SIG-M5 treated with dmso at 0.1 percent for 504 hours (cell line): ENCODE results near the gene GABBR2.

Source experiments
- DNase-seq: peaks from one replicate; lab custom pipeline; 2025; ENCODE audit not compliant: unreplicated experiment; lab: John Stamatoyannopoulos, UW

The GABBR2 gene

DNA sequence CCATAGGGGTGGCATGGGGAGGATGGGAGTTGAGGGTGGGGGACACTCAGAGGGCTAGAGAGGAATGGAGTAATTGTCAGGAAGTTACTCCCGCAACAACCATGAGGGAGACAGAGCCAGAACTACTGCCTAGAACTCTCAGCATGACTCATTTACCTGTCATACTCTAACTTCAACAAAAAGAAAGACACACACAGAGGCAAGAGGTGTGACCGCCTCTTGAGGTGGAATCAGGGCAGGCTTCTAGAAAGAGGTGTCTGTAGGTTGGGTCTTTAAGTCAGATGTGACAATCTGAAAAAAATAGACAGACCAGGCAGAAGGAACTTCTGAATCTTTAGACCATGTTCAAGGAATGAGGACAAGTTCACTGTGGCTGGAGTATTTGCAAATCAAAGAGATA, 73.4 kb downstream of the GABBR2 start:
- no peak for DNase-seq

DNA sequence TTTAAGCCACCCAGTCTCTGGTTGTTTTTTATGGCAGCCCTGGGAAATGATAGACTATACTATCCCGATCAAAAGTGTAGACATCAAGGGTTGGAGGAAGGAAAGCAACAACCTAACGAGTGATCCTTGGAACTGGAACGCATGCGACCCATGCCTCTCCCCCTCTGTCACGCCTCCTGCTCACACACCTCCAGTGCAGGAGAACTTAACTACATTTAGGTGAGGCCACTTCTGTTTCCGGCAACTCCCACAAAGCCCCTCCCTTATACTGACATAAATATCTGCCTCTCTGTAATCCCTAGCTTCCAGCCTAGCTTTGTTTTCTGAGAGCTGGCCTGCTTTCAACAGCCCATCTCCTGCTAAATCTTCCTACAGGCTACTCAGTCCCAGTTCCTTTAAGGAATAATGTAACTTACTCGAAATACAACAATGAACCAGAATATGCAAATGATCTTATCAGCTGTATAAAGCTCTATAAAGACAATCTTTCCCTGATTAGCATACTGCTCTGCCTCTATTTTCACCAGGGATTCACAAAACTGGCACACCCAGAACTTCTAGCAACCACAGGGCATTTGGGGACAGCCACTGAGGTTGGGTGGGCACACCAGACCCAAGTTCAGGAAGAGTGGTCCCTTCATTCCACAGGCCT, 73.9 kb downstream of the GABBR2 start:
- no peak for DNase-seq

DNA sequence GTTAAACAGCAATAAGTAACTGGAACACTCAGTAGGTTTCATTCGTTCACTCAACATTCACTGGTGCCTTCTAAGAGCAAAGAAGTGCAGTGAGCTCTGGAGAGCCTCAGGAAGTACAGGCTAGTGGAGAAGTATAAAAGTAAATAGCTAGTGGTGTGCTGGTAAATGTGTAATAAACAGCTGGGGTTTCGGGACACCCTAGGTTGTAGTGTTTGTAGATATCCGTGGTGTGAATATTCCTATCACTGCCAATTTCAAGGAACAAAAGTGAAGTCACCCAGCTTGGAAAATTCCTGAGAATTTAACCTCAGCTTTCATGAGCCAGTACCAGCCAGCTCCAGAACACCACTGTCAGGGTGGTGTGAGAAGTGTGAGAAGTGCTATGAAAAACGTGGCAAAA, 75.9 kb downstream of the GABBR2 start:
- no peak for DNase-seq

DNA sequence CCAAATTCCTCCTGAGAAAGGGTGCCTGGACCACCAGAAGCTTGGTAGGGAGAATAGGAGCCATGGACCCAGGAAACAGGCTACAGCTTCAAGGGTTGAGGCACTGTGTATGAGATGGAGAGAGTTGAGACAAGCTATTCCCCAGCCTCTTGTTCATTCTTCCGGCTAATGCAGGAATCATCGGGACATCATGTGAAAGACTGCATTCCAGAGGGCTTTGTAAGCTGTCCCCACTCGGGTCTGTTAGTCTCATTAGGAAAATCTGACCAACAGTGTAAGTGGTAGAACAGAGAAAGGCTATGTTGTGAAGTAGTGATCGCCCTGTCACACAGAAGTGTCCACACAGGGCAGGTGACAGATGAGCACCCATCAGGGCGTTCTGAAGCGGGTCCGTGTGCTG, 81.4 kb downstream of the GABBR2 start:
- no peak for DNase-seq

DNA sequence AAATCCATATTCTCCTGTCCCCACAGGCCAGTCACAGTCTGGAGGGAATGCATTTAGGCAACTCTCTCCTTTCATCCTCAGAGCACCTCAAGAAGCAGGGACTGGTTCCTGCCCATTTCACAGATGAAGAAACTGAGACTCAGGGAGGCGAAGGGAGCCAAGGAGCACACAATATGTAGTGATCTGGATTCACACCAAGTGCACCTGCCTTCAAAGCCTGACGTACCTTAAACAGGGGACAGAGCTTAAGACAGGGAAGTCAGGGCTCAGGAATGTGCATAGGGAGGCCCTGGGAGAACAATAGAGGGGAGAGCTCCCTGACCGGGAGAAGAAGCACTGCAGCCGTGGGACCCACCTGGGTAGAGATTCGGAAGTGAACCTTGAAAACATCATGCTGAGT, 83.0 kb downstream of the GABBR2 start:
- no peak for DNase-seq

DNA sequence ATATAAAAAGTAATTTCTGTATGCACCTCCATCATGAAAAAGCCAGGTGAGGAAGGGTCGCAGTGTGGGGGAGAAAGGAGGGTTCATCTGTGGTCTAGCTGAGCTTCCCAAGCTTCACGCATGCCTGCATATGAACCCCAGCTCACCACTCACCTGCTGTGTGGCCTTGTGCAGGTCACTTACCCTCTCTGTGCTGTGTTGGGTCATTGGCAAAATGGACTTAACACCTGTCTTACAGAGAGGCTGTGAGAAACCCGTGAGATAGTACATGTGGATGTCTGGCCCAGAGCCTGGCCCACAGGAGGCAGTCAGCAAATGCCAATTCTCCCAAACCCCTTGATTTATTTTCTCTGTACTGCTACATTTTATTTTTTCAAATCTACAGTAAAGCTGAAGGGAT, 88.9 kb downstream of the GABBR2 start:
- no peak for DNase-seq

DNA sequence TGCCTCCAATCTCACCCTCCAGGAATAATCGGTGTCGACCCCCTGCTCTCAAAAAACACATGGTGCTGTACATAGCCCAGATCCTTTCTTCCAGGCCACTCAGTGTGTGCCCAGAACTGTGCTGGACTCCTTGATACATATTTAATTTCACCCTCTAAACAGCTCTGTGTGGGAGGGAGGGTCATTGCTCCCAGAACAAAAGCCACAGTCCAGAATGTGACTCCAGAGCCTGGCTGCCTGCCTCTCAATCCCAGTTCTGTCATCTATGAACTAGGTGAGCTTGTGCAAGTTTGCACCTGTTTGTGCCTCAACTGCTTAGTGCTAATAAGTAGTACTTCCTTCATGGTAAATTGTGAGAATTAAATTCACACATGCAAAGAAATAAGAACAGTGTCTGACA, 93.1 kb downstream of the GABBR2 start:
- no peak for DNase-seq

DNA sequence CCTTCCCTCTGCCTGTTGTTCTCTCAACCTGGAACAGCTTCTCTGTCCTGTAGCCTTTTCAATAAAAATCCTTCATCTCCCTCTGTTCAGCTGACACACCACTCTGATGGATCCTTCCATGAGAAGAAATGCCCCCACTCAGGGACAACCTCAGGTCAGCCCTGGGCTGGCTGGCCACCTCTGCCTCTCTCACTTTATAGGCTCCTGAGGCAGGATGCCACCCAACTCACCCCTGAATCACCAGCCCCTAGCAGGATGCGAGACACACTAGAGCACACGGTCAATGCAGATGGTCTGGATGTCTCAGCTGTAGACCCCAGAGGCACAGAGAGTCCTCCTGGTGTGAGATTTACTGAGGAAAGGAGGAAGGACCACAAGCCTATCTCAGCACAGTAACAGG, 93.8 kb downstream of the GABBR2 start:
- DNase-seq: no peak

DNA sequence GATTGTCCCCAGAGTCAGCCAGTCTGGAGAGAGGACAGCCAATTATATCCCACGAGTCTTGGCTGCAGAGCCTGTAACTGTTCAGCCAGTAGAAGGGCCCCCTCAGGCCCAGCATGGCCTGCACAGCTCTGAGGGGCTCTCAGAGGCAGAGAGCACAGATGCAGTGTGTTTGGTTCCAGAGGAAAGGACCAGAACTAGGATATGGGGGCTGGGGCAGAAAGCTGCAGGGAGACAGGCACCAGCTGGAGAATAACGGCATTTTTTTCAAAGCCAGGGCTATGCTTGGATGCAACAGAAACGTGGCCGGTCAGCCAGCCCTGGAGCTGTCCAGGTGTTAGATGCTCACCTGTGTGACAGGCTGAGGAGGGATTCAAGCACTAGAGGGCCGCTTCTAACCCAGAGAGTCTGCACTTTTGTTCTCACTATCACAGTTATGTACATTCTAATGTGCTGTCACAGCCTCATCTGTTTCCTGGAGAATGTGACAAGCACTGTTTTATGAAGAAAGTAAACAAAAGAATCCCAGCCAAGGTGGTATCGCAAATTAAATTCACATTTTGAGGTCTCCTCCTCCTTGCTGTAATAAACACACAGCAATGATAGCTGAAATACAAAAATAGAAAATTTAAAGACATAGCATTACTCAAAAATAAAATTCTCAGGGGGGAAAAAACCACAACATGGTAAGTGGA, 96.5 kb downstream of the GABBR2 start:
- no peak for DNase-seq

DNA sequence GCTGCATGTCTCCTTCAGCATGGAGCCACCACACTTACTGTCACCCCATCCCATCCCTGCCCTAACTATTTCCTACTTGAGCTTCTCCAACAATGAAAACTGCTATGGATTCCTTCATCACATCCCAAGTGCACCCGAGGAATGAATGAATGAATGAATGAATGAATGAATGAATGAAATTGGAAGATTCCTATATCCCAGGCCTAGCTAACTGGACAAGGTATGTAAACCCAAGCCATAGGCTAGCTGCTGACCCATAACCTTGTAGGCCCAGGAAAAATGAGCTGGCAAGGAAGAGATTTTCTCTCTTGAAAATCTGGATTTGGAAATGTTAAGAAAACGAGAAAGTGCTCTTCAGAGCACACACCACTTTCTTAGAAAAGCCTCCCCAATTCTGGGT, 97.4 kb downstream of the GABBR2 start:
- no peak for DNase-seq

DNA sequence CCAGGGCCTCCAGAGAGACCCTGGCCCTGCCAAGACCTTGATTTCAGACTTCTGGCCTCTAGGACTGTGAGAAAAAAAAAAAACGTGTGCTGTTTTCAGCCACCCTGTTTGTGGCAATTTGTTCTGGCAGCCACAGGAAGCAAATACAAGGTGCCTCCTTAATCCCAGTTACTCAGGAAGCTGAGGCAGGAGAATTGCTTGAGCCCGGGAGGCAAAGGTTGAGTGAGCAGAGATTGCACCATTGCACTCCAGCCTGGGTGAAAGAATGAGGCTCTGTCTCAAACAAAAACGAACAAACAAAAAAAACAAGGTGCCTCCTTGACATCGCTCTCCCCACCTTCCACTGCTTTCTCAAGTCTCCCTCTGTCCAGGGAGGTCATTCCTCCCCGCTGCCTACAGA, 98.0 kb downstream of the GABBR2 start:
- DNase-seq: no peak

DNA sequence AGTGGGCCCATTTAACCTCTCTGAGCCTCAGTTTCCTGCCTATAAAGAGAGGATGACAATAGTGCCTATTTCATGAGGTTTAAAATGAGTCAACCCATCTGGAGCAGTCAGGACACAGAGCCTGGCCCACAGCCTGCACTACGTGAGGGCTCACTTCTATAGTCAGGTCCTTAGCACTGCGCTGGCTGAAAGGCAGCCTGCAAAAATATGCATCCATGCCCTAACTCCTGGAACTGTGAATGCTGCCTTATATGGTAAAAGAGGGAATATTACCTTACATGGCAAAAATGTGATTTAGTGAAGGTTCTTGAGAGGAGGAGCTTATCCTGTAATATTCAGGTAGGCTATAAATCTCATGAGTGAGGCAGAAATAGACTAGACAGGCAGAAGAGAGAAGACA, 98.5 kb downstream of the GABBR2 start:
- DNase-seq: no peak

DNA sequence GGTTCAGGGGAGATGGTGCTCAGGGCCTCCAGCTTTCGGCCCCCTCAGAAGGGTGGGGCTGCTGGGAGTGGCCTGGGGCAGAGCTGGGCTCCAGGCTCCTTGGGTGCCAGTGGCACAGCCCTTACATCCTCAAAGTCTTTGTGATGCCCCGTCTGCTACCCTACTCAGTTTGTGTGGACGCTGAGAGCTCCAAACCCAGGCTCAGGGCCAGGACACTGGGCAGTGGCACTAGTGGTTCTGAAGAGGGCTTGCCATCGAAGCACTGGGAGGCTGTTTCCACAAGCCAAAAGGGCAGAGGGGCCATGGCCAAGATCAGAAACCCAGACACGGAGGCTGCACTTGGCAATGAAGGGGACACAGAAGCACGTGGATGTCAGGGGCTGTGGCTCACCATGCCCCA, 99.1 kb downstream of the GABBR2 start:
- DNase-seq: no peak

DNA sequence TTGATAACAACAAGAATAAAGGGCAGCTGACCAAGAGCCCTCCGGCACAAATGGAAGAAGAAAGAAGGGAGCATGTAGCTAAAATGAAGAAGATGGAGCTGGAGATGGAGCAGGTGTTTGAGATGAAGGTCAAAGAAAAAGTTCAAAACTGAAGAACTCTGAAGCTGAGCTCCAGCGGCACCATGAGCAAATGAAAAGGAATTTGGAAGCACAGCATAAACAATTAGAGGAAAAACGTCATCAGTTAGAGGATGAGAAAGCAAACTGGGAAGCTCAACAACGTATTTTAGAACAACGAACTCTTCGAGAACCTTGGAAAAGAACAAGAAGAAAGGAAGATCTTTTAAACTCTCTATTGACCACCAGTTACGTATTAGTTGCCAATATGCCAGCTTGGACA, 100.9 kb downstream of the GABBR2 start:
- no peak for DNase-seq

DNA sequence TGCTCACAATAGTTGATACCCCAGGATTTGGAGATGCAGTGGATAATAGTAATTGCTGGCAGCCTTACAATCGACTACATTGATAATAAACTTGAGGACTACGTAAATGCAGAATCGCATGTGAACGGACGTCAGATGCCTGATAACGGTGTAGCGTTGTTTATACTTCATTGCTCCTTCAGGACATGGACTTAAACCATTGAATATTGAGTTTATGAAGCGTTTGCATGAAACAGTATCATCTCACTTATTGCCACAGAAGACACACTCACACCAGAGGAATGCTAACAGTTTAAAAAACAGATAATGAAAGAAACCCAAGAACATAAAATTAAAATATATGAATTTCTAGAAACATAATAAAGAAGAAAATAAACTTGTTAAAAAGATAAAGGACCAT, 101.6 kb downstream of the GABBR2 start:
- no peak for DNase-seq

DNA sequence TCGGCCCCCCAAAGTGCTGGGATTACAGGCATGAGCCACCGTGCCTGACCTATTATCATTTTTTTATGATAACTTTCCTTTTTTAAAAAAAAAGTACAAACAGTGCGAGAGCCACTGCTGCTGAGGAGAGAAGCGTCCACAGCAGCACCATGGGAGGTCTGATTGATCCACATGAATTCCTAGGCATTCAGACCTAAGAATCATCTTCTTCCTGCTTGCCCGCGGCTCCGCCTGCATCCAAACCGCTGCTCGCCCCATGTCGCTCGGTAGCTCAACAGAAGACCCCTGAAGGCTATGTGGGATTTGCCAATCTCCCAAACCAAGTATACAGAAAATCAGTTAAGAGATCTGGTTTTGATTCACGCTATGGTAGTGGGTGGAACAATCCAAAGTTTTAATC, 102.0 kb downstream of the GABBR2 start:
- DNase-seq: no peak

DNA sequence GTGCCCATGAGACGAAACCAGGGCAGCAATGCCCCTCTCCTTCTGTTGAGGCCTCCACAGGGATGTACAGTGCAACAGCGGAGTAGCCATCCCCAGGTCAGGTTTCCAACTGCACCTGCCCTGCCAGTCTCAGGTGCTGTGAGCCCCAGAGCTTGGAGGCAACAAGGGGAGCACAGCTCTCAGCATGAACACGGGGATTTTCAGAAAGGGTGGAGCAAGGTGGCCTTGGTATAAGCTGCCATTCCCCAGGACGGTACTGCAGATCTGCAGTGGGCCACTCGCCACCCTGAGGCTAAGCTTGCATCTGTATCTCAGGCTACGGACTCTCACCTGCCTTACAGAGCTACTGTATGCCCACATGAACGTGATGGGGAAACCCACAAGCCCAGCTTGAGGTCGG, 103.6 kb downstream of the GABBR2 start:
- no peak for DNase-seq

DNA sequence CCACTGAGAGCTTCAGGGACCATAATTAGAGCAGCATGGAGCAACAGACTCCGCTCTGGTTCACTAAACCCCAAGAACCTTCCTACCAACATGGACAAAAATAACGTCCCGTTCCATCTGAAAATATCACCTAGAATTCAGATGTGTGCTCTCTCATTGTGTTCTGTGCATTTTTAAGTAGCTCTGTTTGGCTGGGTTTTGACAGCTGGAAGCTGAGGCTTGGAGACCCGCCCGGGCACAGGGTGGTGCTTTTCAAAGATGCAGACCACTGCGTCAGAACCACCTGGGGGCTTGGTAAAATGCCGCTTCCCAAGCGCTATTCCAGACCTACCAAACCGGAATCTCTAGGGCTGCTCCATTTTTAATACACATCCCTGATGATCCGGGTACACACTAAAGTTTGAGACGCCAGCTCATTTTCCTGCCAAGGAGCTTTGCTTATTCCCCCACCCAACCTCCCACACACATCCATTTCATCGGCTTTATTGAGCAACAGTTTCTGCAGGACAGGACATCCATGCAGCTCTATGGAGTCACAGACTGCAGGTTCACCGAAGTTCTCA, 104.8 kb downstream of the GABBR2 start:
- DNase-seq: no peak

DNA sequence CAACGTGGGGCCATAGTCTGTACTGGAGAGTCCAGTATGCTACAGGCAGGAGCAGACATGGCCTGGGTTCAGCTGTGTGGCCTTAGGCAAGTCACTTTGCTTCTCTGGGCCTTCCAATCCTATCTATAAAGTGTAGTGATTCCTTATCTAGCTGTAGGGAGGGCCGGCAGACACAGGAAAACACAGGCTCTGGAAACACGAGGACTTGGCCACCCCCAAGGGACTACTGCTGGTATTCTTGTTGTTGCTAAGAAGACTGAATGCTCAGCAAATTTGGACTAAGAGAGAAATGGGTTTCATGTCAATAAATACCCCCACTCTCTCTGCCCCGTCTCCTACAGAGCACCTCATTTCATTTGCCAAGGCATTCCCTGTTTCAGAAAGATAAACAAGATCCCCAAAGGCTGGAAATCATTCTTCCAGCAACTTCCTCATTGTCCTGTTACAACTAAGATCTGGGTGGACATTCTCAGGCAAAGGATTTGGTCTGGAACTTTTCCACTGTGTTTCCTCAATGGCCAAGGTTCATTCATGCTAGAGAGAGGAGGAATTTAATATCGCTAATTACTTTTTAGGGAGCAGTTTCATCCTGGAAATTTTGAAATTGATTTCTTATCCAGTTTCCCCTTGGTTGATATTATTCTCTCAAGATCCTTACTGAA, 105.8 kb downstream of the GABBR2 start:
- no peak for DNase-seq

DNA sequence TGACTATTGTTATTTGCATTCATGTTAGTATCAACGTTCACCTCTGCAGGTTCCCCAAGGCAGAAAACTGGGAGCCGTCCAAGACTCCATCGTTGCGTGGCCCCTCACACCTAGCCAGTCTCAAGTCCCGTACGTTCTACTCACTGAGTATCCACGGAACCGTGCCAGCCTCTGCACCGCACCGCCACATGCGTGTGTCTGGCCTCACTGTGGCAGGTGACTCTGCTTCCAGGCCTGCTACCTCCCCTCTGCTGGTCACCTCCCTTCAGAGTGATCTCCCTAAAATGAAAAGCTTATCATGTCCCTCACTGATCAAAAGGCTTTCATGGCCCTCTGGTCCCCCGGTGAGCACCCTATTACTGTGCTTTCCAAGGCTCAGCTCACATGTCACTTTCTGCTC, 108.1 kb downstream of the GABBR2 start:
- DNase-seq: no peak

DNA sequence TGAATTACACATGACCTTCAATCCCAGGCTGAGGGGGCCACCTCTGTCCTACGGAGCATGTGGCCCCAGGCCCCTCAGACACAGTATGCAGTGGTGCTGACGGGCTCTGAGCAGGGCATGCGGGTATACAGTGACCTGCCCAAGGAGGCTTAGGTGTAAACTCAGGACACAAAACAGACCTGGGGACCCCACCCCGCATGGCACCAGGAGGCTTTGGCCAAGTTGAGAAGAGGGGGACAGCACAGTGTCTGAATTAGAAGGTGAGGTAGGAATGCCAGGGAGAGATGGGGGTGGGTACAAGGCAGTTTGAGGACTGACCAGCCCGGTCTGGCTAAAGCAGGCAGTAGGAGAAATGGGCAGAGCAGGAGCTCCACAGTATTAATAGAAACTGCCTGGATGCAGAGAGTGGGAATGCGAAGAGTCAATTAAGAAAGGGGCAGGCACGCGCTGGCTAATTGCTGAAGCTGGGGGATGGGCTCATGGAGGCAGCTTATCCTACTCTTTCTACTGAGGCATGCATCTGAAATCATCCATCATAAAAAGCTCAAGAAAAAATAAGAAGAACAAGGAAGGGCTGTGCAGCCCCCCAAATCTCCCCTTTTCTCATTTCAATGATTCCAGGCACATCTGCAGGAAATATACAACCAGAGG, 109.0 kb downstream of the GABBR2 start:
- no peak for DNase-seq

DNA sequence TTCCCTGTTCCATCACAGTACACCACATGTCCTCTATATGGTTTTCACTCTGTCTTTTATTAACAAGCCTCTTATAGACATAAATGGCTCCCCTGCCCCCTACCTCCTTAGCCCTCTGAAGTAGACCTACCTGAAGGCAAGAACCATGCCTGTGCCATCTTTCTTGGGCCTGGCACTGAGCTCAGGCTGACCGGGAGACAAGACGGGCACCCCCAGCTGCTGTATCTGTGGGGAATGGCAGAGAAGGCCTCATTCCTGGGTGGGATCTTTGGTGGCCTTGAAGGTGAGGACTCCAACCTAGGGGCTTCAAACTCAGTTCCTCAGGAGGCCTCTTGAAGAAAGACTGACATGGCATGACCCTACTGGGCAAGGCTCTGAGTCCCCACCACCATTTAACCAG, 109.9 kb downstream of the GABBR2 start:
- DNase-seq: no peak
